Measurements from ENCODE around the gene PSMA6.
A peak's percentile ranks its signal among the peaks of the same experiment; 100 is the strongest.
"Not testable (repeated sequence)": the region's sequence is repeated elsewhere in the genome, so short reads cannot be mapped to it uniquely, and the experiment has no call there.

PSMA6 gene

GRCh38 chr14:35292051-35292769 lies at the start of gene PSMA6:
PSMA6 (plus strand) TSS chr14:35292382; CDS start chr14:35292477, 95 bp downstream.
- peak; percentile 99 for DNase-seq

- DNase-seq, result no peak
Measured at GRCh38 chr14:35242599-35243311, 49.4 kb upstream of the PSMA6 start.

DNA sequence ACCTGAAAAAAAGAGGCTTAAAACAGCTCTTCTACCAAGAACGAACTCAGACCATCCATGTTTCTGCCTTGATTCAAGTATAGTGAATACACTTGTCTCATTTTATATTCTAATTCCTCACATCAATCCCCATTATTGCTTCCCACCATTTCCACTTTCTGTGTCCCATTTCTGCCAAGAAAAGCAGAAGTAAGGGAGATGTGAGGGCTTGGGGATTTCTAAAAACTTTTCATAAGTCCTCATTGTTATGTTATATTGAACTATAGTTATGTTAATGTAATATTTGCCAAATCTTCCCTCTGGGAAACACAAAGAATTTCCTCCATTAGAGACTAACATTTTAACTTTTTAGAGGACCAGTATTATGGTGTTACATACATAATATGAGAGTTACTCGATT lies 48.2 kb upstream of the PSMA6 start:
- DNase-seq, result no peak

DNA sequence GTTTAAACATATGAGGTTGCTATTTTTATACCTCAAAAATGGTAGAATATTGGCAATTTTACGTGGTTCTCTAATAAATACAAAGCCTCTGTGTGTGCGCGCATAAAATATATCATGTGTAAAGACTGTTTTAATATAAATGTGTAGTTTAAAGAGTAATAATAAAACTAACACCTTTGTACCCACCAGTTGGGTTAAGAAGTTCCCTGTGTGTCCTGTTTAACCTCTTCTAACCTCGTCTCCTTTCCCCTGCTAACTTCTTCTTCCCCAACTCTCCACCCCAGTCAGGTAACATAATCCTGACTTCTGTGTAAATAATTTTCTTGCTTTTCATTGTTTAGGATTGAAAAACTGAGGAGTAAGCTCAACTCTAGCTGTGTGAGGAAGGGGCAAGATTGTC lies 47.6 kb upstream of the PSMA6 start:
- no peak for DNase-seq

DNA sequence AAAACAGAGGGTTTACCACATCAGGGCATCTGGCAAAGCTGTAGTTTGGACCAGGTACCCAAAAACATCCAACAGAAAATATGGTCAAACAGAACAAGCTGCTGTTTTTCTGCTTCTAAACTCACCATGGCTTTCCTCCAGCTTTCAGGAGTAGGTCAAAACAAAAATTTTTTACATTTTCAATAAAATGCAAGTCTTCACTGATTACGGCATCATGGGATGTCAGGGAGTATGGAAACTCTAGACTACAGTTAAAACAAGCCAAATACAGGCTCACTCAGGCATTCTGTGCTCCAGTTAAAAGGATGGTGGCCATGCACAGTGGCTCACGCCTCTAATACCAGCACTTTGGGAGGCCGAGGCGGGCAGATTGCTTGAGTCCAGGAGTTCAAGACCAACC lies 47.1 kb upstream of the PSMA6 start:
- DNase-seq, result no peak

DNA sequence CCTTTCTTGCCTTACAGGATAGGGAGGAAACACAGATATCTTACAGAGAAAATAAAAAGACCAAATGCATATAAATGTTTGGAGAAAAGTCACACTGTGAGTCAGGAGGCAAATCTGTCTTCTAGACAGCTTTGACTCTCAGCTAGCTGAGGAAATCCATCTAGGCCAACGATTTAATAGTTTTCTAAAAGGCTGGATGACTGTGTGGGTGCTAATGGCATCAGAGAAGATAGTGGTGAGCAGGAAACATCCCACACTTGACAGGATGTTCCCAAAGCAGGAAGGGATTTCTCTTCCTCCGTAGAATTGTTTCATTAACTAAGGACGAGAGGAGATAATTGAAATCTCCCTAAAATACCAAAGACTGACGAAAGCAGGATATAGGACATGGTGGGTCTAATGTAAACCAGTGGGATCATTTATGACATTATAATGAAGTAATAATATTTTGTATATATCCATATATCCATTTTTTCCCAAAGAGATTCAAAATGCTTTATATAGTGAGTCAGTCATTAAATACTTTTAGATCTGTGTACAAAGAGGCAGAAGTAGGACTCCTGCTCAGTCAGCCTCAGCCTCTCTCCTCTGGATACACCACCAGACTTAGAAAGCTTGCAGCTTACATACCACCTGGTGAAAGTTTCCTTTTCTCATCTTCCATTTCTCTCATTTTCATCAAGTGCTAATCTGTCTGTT lies 44.3 kb upstream of the PSMA6 start:
- DNase-seq, result no peak

GRCh38 chr14:35248476-35248788 lies 43.8 kb upstream of the PSMA6 start:
- DNase-seq, result no peak

DNA sequence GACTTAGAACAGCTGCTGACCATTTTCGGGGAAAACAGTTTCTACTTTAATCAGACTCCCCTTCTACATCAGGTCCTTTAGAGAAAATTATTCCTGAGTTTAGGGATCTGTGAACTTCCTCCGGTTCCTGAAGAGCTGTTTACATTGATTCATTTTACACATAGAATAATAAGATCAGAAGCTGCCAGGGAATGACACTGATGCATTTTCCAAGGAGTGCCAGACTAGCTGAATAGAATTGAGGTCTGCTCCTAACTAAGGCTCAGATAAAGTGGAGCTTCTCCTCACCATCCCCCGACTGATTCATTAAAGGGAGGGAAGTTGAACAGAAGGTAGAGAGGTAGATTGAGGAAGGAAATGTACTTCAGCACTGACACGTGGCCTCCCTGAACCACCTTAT lies 41.9 kb upstream of the PSMA6 start:
- DNase-seq, result no peak

DNA sequence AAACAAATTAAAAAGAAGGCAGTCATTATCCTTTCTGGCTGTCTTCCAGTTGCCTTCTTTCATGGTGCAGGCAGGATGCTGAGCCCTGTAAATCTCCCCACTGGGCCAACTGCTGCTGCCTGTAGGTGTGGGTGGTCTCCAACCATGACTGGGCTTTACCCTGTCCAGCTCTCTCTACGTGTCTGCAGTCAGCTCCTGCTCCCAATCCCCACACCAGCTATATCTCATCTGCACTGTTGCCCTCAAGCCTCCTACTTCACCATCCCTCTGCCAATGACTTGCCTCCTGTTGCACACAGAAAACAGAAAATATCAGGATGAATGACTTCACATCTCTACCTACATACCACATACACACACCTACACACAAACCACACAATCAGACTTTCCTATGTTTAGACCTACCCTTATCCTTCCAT lies 39.7 kb upstream of the PSMA6 start:
- no peak for DNase-seq

DNA sequence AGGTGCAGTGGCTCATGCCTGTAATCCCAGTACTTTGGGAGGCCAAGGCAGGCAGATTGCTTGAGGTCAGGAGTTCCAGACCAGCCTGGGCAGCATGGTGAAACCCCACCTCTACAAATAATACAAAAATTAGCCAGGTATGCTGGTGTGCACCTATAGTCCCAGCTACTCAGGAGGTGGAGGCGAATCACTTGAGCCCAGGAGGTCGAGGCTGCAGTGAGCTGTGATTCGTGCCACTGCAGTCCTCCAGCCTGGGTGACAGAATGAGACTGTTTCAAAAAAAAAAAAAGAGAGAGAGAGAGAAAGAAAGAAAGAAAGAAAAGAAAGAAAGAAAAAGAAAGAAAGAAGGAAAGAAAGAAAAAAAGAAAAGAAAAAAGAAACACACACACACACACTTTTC lies 39.1 kb upstream of the PSMA6 start:
- not testable (repeated sequence) for DNase-seq

DNA sequence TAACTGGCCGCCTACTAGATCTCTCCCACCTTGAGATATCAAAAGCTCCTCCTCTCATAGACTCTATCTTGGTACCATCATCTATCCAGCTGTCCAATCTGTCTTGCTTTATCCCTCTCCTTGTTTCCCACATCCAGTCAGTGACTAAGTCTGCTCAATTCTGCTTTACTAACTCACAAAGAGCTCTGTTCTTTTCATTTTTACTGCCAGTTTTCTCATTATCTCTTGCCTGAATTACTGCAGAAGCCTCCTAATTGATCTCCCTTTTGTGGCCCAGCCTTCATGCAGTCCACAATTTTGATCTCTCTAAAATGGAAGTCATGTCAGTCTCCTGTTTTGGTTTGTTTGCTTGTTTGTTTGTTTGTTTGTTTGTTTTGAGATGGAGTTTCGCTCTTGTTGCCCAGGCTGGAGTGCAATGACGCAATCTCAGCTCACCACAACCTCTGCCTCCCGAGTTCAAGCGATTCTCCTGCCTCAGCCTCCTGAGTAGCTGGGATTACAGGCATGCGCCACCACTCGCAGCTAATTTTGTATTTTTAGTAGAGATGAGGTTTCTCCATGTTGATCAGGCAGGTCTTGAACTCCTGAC lies 38.1 kb upstream of the PSMA6 start:
- not testable (repeated sequence) for DNase-seq

GRCh38 chr14:35254736-35255135 lies 37.4 kb upstream of the PSMA6 start:
- DNase-seq, result no peak

DNA sequence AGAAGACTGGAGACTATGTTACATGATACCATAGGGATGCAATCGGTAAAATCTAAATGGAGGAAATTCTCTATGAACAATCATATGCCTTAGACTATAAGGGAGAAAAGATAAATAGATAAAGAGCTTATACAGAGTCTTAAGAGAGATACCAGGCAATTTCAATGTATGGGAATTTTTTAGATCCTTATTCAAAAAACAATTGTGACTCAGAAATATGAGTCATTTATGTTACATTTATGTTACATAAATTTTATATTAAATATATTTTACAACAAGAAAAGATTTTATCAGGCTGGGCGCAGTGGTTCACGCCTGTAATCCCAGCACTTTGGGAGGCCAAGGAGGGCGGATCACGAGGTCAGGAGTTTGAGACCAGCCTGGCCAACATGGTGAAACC lies 36.5 kb upstream of the PSMA6 start:
- no peak for DNase-seq

DNA sequence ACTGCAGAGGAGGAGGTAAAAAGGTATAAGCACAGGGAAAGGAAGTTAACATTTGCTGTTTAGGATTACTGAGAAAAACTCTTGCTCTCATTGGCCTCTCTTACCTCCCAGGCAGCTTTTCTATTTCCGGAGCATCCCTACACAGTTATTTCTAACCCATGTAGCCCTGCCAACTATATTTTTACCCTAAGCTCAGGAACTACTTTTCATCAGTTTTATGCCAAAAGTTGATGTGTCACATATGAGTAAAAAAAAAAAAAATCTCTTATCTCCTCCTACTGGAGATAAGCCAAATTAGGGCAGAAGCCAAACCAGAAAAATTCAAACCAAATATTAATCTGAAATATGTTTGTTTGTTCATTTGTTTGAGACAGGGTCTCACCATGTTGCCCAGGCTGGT lies 34.4 kb upstream of the PSMA6 start:
- no peak for DNase-seq

GRCh38 chr14:35258420-35258819 lies 33.8 kb upstream of the PSMA6 start:
- DNase-seq, result no peak

DNA sequence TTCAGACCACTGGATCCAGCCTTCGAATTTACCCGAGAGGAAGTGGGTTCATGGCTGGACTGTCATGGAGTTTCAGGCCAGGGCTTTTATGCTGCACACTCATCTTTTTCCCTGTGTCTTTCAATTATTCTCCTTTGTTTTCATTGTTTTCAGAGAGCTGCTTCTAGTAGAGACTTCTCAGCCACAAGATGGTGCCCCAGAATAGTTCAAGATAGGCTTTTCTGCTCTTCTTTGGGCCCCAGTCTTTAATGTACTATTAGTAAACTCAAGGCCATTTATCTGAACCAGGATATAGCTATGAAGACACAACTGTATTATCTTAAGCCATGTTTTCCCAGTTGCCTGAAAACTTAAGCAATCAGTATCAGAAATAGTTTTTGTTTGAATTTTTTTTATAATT lies 30.4 kb upstream of the PSMA6 start:
- peak; percentile 27 for DNase-seq

- DNase-seq, result no peak
Measured at GRCh38 chr14:35262436-35262835, 29.7 kb upstream of the PSMA6 start.

DNA sequence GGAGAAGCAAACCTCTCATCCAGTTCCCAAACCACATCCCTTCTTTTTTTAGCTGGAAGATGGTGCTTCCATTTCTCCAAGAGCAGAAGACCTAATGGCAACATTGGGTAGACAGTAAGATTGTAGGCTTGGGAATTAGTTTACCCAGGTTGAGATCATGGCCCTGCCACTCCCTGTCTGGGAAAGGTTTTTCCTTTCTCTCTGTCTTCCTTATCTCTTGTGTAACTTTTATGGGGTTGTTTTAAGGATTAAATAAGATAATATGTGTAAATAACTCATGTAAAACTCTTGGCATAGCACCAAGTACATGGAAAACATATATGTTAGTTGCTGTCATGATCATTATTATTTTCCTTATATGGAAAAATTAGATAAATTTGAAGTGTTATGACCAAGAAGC lies 23.2 kb upstream of the PSMA6 start:
- DNase-seq, result no peak

- no peak for DNase-seq
Measured at GRCh38 chr14:35274805-35275204, 17.4 kb upstream of the PSMA6 start.

GRCh38 chr14:35277179-35277578 lies 15.0 kb upstream of the PSMA6 start:
- DNase-seq, result no peak

- DNase-seq, result no peak
Measured at GRCh38 chr14:35279369-35279768, 12.8 kb upstream of the PSMA6 start.

GRCh38 chr14:35281341-35281740 lies 10.8 kb upstream of the PSMA6 start:
- no peak for DNase-seq

DNA sequence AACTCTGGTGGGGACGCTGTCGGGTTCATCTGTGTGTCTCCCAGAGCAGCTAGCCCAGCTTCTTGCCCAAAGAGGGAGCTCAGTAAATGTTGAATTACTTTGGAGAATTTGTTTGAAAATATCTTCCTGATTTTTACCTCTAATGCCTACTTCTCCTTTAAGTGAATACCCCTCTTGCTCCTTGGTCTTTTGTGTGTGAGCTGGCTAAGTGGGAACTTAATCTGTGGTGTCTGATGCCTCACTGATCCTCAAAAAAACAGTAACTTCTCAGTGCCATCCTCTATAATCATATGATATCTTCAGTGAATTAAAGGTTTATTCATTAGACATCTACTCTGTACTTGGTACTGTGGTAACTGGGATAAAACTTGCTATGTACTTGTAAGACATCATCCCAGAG lies 7.7 kb upstream of the PSMA6 start:
- DNase-seq, result no peak

All from CD4-positive, alpha-beta T cell treated with Interleukin-12 subunit alpha and Interleukin-12 subunit beta, for 1 hour (primary cell).